GM23248 (cell line): Measurements from ENCODE around the gene NPPB. TPM values are rescaled to one million over a fixed set of nuclear protein-coding genes. Genes with fewer than 3 reads are reported as not detected.

Experiments used
- DNase-seq: peaks from one replicate; pipeline ENCODE4 v3.0.0-alpha.2; 2015
- H2AFZ ChIP-seq: fragments of 200-600 bp; sonication (generic); 2 replicates; pipeline ENCODE4 v1.6.1; 2016; ENCODE audit warnings: antibody characterized with exemption
- H3F3A ChIP-seq: fragments of 200-600 bp; sonication (generic); 2 replicates; pipeline ENCODE4 v1.6.1; 2016; ENCODE audit warnings: mild to moderate bottlenecking, antibody characterized with exemption, mixed run types; ENCODE audit not compliant: insufficient read depth
- H3K27ac ChIP-seq: fragments of 200-600 bp; sonication (generic); 2 replicates; pipeline ENCODE4 v1.5.1; 2016; ENCODE audit warnings: mild to moderate bottlenecking
- H3K27me3 ChIP-seq: fragments of 200-600 bp; sonication (generic); replicated peaks from 2 replicates; pipeline ENCODE4 v1.6.1; 2016; ENCODE audit warnings: mild to moderate bottlenecking; ENCODE audit not compliant: insufficient read depth
- H3K36me3 ChIP-seq: fragments of 200-600 bp; sonication (generic); 2 replicates; pipeline ENCODE4 v1.6.1; 2016; ENCODE audit warnings: low read depth, mild to moderate bottlenecking
- H3K4me1 ChIP-seq: fragments of 200-600 bp; sonication (generic); 2 replicates; pipeline ENCODE4 v1.6.1; 2016; ENCODE audit warnings: mild to moderate bottlenecking; ENCODE audit not compliant: insufficient read depth
- H3K4me2 ChIP-seq: fragments of 200-600 bp; sonication (generic); one replicate; pipeline ENCODE4 v1.6.1; 2016; ENCODE audit warnings: mild to moderate bottlenecking; ENCODE audit not compliant: unreplicated experiment
- H3K4me3 ChIP-seq: fragments of 200-600 bp; sonication (generic); 2 replicates; pipeline ENCODE4 v1.5.1; 2016; ENCODE audit warnings: mild to moderate bottlenecking
- H3K79me2 ChIP-seq: fragments of 200-600 bp; sonication (generic); 2 replicates; pipeline ENCODE4 v1.6.1; 2016; ENCODE audit warnings: mild to moderate bottlenecking; ENCODE audit not compliant: insufficient read depth
- H3K9ac ChIP-seq: fragments of 200-600 bp; sonication (generic); 2 replicates; pipeline ENCODE4 v1.6.1; 2016; ENCODE audit warnings: mild to moderate bottlenecking
- H3K9me2 ChIP-seq: fragments of 200-600 bp; sonication (generic); 2 replicates; pipeline ENCODE4 v1.6.1; 2016; ENCODE audit warnings: mixed run types, mild to moderate bottlenecking, moderate library complexity; ENCODE audit not compliant: insufficient read depth
- H3K9me3 ChIP-seq: fragments of 200-600 bp; sonication (generic); one replicate; pipeline ENCODE4 v1.6.1; 2017; ENCODE audit warnings: low read depth
- H4K20me1 ChIP-seq: fragments of 200-600 bp; sonication (generic); 2 replicates; pipeline ENCODE4 v1.6.0; 2016; ENCODE audit not compliant: insufficient read depth
- EZH2 ChIP-seq: fragments of 200-600 bp; sonication (generic); IDR thresholded peaks from 2 replicates; pipeline ENCODE4 v1.6.1; 2018; ENCODE audit warnings: antibody characterized with exemption, mild to moderate bottlenecking; ENCODE audit not compliant: insufficient read depth, poor library complexity, severe bottlenecking
- EZH2phosphoT487 ChIP-seq: fragments of 200-600 bp; sonication (generic); IDR thresholded peaks from 2 replicates; pipeline ENCODE4 v1.6.1; 2018; ENCODE audit warnings: antibody characterized with exemption, moderate library complexity, mild to moderate bottlenecking, low read depth; ENCODE audit not compliant: insufficient read depth
- WGBS, 2 experiments: methylation state at CpG; one replicate each; pipeline ENCODE4 v1.1.6; 2015 to 2017; ENCODE audit warnings: low lambda C conversion rate in 2 of 2, low coverage in 1 of 2; ENCODE audit errors: missing lambda C conversion rate in 2 of 2; 5-methylcytosine and 5-hydroxymethylcytosine counted together
- in situ Hi-C: fragments of 300-500 bp; cut with MboI; formaldehyde crosslinking; loops from 2 replicates; pipeline ENCODE4 v1.15.0; 2020
- polyA plus RNA-seq: library from polyadenylated mRNA; unstranded; fragments of >200 nt; fragmentation: Nextera tagmentation; extraction: Ambion mirVana; gene quantifications from 2 replicates; pipeline ENCODE4 v1.2.1, GENCODE V29; 2016
- total RNA-seq: library from RNA; depleted of rRNA; stranded (reverse); fragments of >200 nt; shearing (Covaris generic); gene quantifications from 2 replicates; pipeline ENCODE4 v1.2.3, GENCODE V29; 2014

The NPPB gene
- total and polyA plus RNA-seq, 2 experiments from 2014 or later, result not detected

GRCh38 chr1:11877074-11877473, 18.3 kb upstream of the NPPB start:
- Histone ChIP-seq H3K36me3 (no peaks in the 10 kb centered on the region), H3K4me1 (no peaks in the 10 kb centered on the region), H3K4me2 (no peak overlapping the region), H3K9me3 (no peaks in the 10 kb centered on the region), H3K4me3 (no peak overlapping the region), H4K20me1 (no peaks in the 10 kb centered on the region), H3F3A (no peaks in the 10 kb centered on the region), H3K79me2 (no peaks in the 10 kb centered on the region), H3K27ac (no peak overlapping the region), H3K27me3 (no peaks in the 10 kb centered on the region; the same call in 1 of the 2 replicates), H3K9me2 (no peaks in the 10 kb centered on the region), H3K9ac (no peak overlapping the region), H2AFZ (no peak overlapping the region)
- 65% methylated on average over 6 of the region's 6 CpGs for WGBS, 2 experiments
- TF ChIP-seq EZH2 (no peak), EZH2phosphoT487 (no peak)
- in situ Hi-C loops, result no loop called here
- no peak for DNase-seq

GRCh38 chr1:11875094-11875493, 16.3 kb upstream of the NPPB start:
- Histone ChIP-seq H4K20me1 (no peaks in the 10 kb centered on the region), H3F3A (no peaks in the 10 kb centered on the region)
- WGBS, 2 experiments, result 75 to 77% methylated on average over 10 of the region's 10 CpGs

GRCh38 chr1:11874624-11875023, 15.9 kb upstream of the NPPB start:
- in situ Hi-C loops, result no loop called here

More at GRCh38 chr1:11875094-11875493, 16.3 kb upstream of the NPPB start:
- H3K27ac ChIP-seq, result no peak overlapping the region
- no peak overlapping the region for H2AFZ ChIP-seq
- no peak overlapping the region for H3K9ac ChIP-seq
- no peak for DNase-seq
- TF ChIP-seq EZH2, result no peak
- no peak for TF ChIP-seq EZH2phosphoT487
- H3K27me3 ChIP-seq, result no peaks in the 10 kb centered on the region; the same call in 1 of the 2 replicates
- H3K36me3 ChIP-seq, result no peaks in the 10 kb centered on the region
- H3K9me2 ChIP-seq, result no peaks in the 10 kb centered on the region
- no peak overlapping the region for H3K4me2 ChIP-seq
- H3K9me3 ChIP-seq, result no peaks in the 10 kb centered on the region
- H3K4me1 ChIP-seq, result no peaks in the 10 kb centered on the region
- in situ Hi-C loops, result no loop called here
- no peaks in the 10 kb centered on the region for H3K79me2 ChIP-seq
- no peak overlapping the region for H3K4me3 ChIP-seq

GRCh38 chr1:11874258-11874562, 15.5 kb upstream of the NPPB start:
- in situ Hi-C loops, result no loop called here
- Histone ChIP-seq H3K36me3 (no peaks in the 10 kb centered on the region), H3K4me1 (no peaks in the 10 kb centered on the region), H3F3A (no peaks in the 10 kb centered on the region), H3K27me3 (no peaks in the 10 kb centered on the region; the same call in 1 of the 2 replicates), H3K9ac (no peak overlapping the region), H3K4me2 (no peak overlapping the region), H3K9me2 (no peaks in the 10 kb centered on the region), H3K9me3 (no peaks in the 10 kb centered on the region), H3K4me3 (no peak overlapping the region), H3K79me2 (no peaks in the 10 kb centered on the region), H4K20me1 (no peaks in the 10 kb centered on the region), H2AFZ (no peak overlapping the region), H3K27ac (no peak overlapping the region)
- no peak for TF ChIP-seq EZH2
- TF ChIP-seq EZH2phosphoT487, result no peak
- DNase-seq, result no peak
- 67% methylated on average over 10 of the region's 10 CpGs for WGBS, 2 experiments

More at GRCh38 chr1:11874624-11875023, 15.9 kb upstream of the NPPB start:
- no peak for TF ChIP-seq EZH2
- TF ChIP-seq EZH2phosphoT487, result no peak
- Histone ChIP-seq H2AFZ (no peak overlapping the region), H3K9me2 (no peaks in the 10 kb centered on the region), H3F3A (no peaks in the 10 kb centered on the region), H3K27ac (no peak overlapping the region), H3K79me2 (no peaks in the 10 kb centered on the region), H3K27me3 (no peaks in the 10 kb centered on the region; the same call in 1 of the 2 replicates), H3K4me1 (no peaks in the 10 kb centered on the region), H3K36me3 (no peaks in the 10 kb centered on the region), H3K4me3 (no peak overlapping the region), H3K9ac (no peak overlapping the region), H4K20me1 (no peaks in the 10 kb centered on the region), H3K9me3 (no peaks in the 10 kb centered on the region), H3K4me2 (no peak overlapping the region)
- WGBS, 2 experiments, result 75 to 76% methylated on average over 6 of the region's 6 CpGs
- DNase-seq, result no peak
